NCI-H1105 (cell line): ENCODE measurements around the gene ACTR5.
A peak's percentile ranks its signal among the peaks of the same experiment; 100 is the strongest.
"Not testable (repeated sequence)": the region's sequence is repeated elsewhere in the genome, so short reads cannot be mapped to it uniquely, and the experiment has no call there.

Experiments
- DNase-seq: peaks from one replicate; lab custom pipeline; 2025; lab: John Stamatoyannopoulos, UW

ACTR5 gene

DNA sequence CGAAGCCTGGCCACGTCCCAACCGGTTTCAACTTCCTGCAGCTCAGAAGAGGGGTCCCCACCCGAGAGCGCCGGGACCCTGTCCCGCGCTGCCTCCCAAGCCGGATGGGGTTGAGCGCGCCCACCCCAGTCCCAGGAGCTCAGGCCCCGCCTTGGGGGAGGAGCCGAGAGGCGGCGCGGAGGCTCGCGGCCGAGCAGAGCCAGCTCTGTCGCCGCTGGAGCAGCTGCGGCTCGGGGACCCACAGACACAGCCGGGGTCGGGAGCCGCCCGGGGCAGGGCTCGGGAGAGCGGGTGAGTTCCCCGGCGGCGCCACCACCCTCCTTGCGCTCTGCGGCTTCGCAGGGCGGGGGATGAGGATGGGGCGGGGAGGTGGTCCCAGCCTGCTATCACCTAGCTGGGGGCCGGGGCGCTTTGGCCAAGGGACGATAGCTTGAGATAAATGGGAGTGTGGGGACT lies 57.3 kb downstream of the ACTR5 start, which contains the start of gene PPP1R16B:
Gene PPP1R16B, plus strand, starts transcription at position 196 of the 456 bp plus-strand sequence. CDS start 30,229 bp downstream, outside the sequence.
- peak; percentile 51 for DNase-seq

DNA sequence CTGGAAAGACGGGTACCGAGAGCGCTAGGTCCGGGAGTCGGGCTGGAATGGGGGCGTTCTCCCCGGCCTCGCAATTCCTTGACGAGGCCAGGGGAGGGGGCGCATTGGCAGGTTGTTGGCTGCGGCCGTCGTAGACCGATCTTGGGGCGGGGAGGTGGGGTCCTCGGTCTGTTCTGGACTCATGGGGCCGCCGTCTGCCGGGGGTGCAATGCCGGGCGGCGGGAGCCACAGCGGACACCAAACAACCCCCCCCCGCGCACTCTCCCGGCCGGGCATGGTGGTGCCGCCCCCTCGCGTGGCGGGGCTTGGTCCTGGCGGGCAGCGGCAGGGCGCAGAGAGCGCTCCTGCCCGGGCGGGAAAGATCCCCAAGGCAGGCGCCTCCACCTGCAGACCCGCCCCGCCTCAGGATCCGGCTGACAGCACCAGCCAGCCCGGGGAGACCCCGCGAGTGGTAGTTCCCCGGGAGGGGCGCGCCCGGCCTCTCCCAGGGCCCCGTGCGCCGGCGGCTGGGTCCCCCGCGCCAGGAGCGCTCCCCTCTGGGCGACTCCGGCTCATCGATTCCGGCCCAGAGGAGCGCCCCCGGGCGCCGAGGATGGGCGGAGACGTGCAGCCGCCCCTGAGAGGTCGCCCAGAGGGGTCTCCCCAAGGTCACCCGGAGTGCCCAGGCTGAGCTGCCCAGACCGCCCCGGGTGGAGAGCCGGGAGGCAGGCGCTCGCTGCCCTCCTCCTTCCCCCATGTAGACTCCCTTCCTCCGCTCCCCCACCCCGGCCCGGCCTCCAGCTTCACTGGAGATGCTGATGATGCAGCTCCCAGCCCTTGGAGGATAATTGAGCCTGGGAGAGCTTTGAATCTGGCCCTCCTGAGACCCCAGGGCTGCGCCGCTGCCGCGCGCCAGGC lies 57.9 kb downstream of the ACTR5 start:
- peak; percentile 15 for DNase-seq

DNA sequence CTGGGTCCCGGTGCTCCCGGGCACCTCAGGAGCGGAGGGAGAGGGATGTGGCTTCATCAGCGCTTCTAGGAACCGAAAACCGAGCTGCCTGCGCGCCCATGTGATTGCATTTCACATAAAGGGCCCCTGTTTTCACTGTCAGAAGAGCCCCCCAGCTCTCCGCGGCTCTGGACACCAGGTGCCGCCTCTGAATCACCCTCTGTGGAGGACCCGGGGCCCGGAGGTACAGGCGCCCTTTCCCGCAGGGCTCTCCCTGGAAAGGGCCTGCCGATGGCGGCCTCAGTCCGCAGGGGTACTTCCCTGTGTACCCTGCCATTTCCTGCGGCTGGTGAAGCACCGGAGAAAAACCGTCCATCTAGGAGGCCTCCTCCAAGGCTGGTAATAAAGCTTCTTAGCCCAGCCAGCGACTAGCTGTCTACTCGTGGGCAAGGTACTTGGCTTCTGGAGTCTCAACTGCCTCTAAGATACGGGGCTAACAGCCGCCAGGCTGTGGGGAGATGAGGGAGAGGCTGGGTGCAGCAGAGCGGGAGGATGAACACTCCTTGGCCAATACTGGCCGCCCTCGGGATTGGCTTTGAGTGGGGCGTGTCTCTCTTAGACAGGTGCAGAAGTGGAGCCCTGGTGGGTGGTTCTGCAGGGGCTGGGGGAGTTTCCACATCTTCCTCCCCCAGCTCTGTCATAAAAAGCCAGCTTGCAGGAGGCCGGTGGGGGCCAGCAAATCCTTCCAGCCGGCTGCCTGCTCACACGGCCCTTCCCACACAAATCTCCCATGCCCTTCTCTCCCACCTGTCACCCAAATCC lies 58.8 kb downstream of the ACTR5 start:
- DNase-seq = no peak

DNA sequence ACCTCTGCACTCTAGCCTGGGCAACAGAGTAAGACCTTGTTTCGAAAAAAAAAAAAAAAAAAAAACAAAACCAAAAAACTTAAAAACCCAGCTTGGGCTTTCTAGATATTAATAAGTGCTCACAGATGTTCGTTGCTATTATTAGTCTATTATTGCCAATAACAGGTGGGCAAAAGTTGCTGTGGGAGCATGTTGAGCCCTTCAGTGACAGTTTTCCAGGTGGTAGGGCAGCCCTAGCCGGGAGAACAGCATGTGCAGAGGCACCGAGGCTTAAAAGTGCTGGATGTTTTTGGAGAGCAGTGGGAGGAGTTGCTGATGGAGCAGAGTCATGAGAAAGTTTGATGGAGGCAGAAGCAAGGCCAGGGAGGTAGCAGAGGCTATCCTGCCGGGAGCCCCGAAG lies 61.7 kb downstream of the ACTR5 start:
- DNase-seq = no peak

DNA sequence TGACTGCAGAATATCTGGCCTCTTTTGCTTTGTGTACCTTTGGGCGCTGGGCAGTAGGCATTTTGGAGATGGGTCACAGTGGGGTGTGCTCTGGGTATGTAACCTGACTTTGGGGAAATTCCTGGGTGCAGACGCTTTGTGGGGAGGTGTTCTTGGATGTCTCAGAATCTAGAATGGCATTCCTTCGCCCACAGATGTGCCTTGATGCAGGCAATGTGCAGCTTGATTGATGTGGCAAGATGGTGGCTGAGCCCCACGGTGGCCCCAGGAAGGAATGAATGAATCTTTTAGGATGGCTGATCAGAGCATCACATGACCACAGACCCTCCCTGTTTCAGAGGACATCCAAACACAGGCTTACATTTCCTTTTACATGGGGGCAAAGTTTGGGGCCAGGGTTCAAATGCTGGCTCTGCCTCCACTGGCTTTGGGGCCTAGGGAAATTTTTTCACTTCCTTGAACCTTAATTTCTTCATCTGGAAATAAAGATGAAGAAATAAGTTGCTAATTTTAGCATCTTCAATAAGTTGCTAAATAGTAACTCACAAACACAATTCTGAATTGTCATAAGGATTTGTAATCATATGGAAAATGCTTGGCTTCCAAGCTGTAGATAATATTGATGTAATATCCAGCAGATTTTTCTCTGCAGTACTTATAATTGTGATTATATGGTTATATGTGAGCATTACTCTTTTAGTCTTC lies 62.8 kb downstream of the ACTR5 start:
- DNase-seq = no peak

DNA sequence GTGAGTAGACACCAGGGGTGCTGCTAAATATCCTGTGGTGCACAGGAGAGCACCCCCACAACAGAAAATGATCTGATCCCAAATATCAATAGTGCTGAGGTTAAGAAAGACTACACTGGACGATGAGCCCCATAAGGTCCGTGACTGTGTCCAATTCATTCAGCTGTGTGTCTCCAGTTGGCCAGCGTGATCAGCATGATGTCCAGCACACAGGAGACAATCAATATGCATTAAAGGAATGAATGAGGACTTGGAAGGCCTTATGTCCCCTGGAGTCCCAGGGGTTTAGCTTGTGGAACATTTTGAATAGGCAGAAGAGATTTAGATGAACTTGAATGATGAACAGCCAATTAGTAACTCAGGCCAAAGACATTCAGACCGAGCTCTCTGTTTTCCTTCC lies 63.5 kb downstream of the ACTR5 start:
- DNase-seq = no peak

DNA sequence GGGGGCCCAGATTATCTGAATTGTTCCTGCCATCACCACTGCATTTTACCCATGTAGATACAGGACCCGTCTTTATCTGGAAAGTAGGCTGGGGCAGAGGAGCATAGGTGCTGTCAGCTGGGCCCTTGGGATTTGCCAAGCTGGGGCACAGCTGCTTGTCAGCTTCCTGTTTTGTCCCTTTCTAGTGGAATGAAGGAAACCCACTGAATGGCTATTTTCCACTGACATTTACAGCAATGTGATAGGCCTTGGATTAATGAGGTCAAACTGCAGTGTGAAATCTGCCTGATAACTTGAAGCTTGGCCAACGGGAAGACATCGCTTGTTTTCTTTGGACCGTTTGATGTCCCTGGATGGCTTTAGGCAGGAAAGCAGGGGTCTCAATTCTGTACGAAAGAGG lies 63.9 kb downstream of the ACTR5 start:
- DNase-seq = no peak

DNA sequence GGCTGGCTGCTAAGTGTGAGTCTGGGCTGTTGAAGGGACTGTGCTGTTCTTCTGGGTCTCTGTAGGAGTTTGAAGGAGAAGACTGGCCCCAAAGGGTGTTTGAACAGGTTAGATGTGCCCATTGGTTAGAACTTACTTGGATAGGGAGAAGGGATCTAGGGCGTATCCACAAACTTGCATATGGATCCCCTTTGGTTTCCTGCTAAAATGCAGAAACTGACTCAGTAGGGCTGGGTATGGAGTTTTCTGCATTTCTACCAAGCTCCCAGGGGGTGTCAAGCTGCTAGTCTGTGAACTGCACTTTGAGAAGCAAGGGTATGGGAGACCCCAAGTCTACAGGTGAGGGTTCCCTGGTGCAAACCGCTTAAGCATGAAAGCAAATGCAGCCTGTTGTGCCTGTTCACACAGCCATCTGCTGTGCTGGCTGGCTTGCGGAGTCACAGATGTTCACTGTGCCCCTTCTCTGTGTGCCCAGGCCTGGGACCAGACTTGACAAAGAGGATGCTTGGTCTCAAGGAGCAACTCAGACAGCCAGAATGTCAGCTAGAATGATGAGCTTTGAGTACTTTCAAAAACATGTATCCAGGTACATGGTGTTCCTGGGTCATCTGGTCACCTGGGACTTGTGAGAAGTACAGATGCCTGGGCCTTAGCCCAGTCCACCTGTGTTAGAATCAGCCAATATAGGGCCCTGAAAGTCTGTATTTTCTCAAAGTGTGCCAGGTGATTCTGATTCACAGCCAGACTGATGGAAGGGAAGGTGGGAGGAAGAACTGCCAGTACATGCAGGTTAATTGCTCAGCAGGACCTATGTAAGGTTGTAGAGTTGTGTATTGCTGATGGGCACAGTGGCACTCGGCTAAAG lies 64.7 kb downstream of the ACTR5 start:
- DNase-seq = no peak

DNA sequence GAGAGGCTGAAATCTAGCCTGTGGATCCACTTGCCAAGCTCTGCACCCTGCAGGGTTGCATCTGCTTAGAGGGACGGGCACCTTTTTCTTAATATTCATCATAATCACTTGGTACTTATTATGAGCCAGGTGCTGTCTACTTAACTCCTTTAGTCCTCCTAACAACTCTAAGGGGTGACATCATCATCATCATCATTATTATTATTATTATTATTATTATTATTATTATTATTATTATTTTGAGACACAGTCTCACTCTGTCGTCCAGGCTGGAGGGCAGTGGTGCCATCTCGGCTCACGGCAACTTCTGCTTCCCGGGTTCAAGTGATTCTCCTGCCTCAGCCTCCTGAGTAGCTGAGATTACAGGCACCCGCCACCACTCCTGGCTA lies 65.3 kb downstream of the ACTR5 start:
- DNase-seq = not testable (repeated sequence)

DNA sequence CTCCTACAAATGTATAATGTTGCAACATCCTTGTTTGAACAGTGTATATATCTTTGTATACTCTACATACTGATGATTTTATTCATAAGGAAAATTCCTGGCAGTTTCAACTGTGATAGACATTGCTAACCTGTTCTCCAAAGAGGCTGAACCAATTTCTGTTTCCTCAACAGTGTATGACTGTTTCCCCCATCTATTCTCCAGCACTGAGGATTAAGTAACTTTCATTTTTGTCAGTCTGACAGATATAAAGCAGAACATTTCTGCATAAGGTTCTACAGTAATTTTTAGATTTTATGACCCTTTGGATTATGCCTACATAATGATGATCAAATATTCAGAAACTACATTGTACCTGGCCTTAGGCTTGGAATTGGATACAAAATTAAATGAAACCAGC lies 67.2 kb downstream of the ACTR5 start:
- no peak for DNase-seq

DNA sequence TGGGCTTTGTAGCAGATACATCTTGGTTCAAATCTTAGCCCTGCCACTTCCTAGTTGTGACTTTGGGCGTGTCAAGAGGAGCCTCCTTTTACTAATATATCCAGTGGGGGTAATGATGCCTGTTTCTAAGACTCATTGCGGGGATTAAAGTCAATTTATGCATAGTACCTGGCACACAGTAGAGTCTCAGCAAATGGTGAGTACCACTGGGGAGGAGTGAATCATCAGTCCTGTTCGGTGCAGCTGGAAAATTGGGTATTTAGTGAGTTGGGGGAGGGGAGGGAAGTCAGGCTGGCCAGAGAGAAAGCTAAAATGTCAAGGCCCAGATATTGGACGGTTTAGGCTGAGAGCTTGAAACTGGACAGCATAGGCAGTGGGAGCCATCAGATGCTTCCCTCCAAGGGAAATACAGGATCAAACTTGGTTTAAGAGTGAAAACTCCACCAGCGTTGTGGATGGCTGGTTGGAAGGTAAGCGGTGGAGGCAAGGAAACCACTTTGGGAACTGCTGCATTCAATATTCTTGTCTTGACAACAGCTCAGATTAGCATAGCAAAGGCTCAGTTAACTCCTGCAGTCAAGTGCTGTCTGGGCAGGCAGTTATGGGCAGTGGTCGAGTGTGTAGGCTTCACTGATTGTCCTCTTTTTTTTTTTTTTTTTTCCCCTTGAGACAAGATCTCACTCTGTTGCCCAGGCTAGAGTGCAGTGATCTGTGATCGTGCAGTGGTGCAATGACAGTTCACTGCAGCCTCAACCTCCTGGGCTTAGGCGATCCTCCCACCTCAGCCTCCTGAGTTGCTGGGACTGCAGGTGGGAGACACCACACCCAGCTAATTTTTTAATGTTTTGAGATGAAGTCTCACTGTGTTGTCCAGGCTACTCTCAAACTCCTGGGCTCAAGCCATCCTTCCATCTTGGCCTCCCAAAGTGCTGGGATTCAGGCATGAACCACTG lies 70.1 kb downstream of the ACTR5 start:
- no peak for DNase-seq
